Urothelium cell line (cell line): Measurements from ENCODE around the gene ABCB11.

Source experiments
- DNase-seq: peaks from one replicate; pipeline ENCODE4 v3.0.0; 2011; ENCODE audit warnings: low spot score, mixed read lengths
- FAIRE-seq: peaks from 2 replicates; lab custom pipeline; 2011; peaks lifted over from hg19 to GRCh38; lab: Jason Lieb, UNC

The ABCB11 gene

DNA sequence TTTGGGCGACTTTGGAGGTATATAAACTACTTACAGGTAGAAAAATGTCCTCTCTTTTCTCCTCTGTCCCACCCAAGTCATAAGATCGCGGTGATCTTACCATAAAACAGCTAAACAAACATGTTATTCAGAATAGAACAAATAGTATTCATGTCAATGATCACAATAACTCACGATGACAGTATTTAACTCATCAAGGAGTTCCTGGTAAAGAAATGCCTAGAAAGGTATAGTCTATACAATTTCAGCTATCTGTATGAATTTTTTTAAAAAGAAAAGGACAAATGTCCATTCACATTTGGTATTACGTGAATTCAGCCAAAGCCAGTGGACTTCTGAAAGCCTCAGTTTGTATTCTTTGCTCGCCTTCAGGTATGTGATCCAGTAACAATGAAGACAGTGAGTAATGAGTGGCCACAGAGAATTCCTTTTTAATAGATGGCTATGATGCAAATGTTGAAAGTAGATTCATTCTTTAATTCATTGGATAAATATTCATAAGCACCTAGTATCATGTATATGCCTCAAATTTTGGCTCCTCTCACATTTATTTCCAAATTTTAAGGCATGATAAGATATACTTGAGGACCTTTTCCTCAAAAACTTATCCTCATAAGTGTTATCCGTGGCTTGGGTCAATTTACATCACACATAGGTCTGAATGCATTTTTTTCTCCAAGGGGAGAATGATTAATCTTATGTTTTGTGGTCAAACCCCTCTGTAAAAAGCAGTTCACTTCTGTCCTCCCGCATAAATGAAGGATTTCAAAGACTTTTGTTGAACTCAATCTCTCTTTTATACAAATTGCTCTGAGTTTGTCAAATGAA lies 20.3 kb downstream of the ABCB11 start:
- FAIRE-seq (no peak), DNase-seq (no peak)

- FAIRE-seq (no peak), DNase-seq (no peak)
These were observed 21.1 kb downstream of the ABCB11 start for GRCh38 chr2:169009865-169010579.

GRCh38 chr2:169007941-169008340 lies 23.2 kb downstream of the ABCB11 start:
- DNase-seq (no peak), FAIRE-seq (no peak)

DNA sequence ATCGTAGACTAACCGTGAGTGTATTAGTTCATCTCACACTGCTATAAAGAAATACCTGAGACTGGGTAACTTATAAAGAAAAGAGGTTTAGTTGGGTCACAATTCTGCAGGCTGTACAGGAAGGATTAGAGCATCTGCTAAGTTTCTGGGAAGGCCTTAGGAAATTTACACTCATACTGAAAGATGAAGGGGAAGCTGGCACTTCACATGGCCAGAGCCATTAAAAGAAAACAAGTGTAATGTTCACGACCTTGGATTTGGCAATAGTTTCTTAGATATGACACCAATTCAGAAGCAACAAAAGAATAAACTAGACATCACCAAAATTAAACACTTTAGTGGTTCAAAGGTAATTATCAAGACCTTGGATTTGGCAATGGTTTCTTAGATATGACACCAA lies 23.8 kb downstream of the ABCB11 start:
- DNase-seq (no peak), FAIRE-seq (no peak)

DNA sequence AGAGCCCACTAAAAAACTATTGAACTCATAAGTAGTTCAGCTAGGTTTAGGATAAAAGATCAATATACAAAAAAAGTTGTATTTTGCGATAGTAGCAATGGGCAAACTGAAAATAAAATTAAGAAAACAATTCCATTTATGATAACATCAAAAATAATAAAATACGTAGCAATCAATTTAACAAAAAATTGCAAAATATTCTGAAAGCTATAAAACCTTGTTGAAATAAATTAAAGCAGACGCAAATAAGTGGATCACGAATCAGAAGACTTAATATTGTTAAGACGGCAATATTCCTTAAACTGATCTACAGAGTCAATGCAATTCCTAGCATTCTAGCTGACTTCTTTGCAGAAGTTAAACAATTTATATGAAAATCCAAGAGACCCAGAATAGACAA lies 24.5 kb downstream of the ABCB11 start:
- FAIRE-seq: no peak
- no peak for DNase-seq

DNA sequence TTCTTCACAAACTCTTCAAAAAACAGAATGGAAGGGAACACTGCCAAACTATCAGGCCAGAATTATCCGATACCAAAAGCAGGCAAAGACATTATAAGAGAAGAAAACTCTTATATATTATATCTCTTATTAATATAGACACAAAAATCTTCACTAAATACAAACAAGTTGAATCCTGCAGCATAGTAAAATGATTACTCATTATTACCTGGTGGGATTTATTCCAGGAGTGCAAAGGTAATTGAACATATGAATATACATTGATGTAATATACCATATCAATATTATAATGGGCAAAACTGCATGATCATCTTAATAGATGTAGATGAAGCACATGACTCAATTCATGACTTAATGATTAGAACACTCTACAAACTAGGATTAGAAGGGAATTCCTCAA lies 25.1 kb downstream of the ABCB11 start:
- DNase-seq (no peak), FAIRE-seq (no peak)

GRCh38 chr2:169005080-169005598 lies 26.0 kb downstream of the ABCB11 start:
- DNase-seq: no peak
- no peak for FAIRE-seq

DNA sequence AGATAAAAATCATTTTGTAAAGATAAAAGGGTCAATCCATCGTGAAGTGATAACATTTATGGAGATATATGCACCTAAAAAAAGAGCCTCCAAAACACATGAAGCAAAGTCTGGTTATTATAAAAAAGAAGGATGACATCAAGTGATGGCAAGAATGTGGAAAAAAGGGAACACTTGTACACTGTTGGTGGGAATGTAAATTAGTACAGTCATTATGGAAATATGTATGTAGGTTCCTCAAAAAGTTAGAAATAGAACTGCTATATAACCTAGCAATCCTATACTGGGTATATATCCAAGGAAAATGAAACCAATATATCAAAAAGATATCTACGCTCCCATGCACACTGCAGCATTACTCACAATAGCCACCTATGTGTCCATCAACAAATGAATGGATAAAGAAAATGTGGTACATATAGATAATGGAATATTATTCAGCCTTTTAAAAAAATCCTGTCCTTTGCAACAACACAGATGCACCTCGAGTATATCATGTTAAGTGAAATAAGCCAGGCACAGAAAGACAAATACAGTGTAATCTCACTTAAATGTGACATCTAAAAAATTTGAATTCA lies 28.9 kb downstream of the ABCB11 start:
- DNase-seq: no peak
- FAIRE-seq: no peak

GRCh38 chr2:169001116-169001815 lies 29.9 kb downstream of the ABCB11 start:
- no peak for DNase-seq
- no peak for FAIRE-seq

DNA sequence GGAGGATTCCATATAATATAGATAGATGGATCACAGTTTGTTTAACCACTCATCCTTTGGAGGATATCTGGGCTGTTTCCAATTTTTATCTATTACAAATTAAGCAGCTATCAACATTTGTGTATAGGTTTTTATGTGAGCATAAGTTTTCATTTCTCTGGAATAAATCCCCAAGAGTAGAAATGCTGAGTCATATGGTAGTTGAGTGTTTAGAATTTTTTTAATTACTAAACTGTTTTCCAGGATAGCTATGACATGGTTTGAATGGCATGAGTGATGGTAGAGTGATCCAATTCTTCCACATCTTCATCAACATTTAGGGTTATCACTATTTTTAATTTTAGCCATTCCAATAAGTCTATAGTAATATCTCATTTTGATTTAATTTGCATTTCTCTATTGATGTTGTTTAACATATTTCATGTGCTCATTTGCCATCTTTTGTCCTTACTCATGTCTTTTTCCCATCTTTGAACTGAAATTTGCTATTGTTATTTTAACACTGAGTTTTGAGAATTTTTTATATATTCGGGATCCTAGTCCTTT lies 31.4 kb downstream of the ABCB11 start:
- no peak for DNase-seq

DNA sequence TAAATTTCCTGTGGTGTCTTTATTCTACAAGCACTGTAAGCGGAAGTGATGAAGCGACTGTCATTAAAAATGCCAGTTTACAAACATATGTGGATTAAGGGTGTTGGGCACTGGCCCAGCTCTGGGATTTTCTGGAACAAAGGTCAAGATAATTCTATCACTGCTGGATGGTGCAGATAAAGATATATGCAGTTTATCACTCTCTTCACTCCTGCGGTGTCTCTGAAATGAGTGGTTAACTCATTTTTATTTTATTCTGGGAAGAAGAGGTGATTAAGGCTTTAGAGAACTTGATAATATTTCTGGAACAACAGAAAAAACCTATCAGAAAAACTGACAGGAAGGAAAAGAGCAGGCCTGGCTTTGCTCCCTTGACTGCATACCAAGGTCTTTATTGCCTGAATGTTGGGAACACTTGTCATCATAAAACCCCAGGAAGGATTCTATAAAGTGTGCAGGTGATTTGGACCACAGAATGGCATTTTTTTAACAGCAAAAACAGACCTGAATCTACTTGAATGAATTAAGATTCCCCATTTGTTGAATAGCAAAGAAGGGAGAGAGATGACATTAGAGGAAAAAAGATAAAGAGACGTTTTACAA lies 32.4 kb downstream of the ABCB11 start:
- FAIRE-seq (no peak), DNase-seq (no peak)

More for the DNA sequence above, 31.4 kb downstream of the ABCB11 start:
- no peak for FAIRE-seq

- no peak for FAIRE-seq
These were observed 33.3 kb downstream of the ABCB11 start for GRCh38 chr2:168997794-168998193.

GRCh38 chr2:168997118-168997521 lies 34.0 kb downstream of the ABCB11 start:
- DNase-seq (no peak), FAIRE-seq (no peak)

More at GRCh38 chr2:168997794-168998193, 33.3 kb downstream of the ABCB11 start:
- DNase-seq: no peak

- no peak for FAIRE-seq
These were observed 35.4 kb downstream of the ABCB11 start for GRCh38 chr2:168995744-168996143.

DNA sequence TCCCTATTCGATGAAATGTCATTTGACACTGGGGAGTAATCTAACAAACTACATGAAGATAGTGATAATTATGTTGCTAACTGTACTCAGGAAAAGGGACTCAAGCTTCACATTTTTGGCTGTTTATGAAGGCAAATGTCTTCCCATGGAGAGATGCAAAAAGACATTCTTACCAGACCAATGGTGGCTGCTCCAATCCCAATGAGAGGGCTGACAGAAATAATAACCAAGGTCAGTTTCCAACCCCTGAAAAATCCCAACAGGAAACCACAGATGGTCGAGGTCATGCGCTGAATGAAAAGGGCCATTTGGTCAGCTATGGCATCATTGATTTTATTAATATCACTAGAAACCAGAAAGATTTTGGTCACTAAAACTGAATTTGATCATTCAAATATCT lies 37.6 kb downstream of the ABCB11 start:
- DNase-seq (no peak), FAIRE-seq (no peak)

More at GRCh38 chr2:168995744-168996143, 35.4 kb downstream of the ABCB11 start:
- no peak for DNase-seq

DNA sequence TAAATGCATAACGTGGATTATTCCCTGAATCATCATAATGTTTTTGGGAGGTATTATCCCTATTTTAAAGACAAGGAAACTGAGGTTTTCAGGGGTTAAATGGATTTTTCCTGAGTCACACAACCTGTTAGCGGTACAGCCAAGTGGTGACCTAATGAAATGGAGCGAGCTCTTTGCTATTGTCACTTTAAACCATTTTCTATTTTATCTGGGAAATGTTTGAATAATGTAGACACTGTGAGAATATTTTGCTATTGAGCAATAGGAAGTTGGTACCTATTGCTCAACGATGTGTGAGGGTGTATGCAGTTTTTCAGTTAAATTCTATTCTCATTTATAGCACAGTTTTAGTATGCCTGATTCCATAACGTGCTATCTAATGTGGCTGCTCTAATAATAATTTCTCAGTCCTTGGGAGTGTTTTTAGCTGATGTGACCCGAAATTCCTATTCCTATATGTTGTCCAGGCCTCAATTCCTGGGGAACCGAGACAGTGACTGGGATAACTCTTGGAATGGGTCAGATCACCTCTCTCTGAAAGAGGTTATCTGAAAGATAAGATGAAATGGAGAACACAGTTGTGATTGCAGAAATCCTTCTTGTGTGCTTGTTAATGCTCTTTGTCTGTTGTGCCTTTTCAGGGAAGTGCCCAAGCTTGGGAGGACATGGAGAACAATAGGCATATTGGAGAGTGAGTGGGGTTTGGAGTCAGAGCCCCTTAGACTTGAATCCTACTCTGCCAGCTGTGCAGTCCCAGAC lies 38.4 kb downstream of the ABCB11 start:
- FAIRE-seq (no peak), DNase-seq (no peak)

GRCh38 chr2:168992026-168992425 lies 39.1 kb downstream of the ABCB11 start:
- FAIRE-seq: no peak
- DNase-seq: no peak

GRCh38 chr2:168988755-168989154 lies 42.4 kb downstream of the ABCB11 start:
- DNase-seq (no peak), FAIRE-seq (no peak)

- FAIRE-seq: no peak
- no peak for DNase-seq
These were observed 44.7 kb downstream of the ABCB11 start for GRCh38 chr2:168986398-168986943.
